GM21723 (cell line): ENCODE results near the gene TTC21B.
"Not testable (repeated sequence)": the region's sequence is repeated elsewhere in the genome, so short reads cannot be mapped to it uniquely, and the experiment has no call there.

Experiments used
- ATAC-seq: cut with Tn5 transposase; IDR thresholded peaks from one replicate; pipeline ENCODE4 v1.9.1; 2021; ENCODE audit warnings: mild to moderate bottlenecking, moderate library complexity; ENCODE audit not compliant: unreplicated experiment

The TTC21B gene

GRCh38 chr2:165953655-165954606 is at the start of gene TTC21B:
TTC21B (minus strand) TSS chr2:165953776; CDS start chr2:165953705, 71 bp downstream.
- peak; percentile 97 for ATAC-seq

GRCh38 chr2:166000401-166000800 is 46.8 kb upstream of the TTC21B start:
- no peak for ATAC-seq

- no peak for ATAC-seq
Measured at GRCh38 chr2:165990846-165991245, 37.3 kb upstream of the TTC21B start.

GRCh38 chr2:165989851-165990250 is 36.3 kb upstream of the TTC21B start:
- ATAC-seq, result no peak

- ATAC-seq, result no peak
Measured at GRCh38 chr2:165985120-165985519, 31.5 kb upstream of the TTC21B start.

- ATAC-seq, result not testable (repeated sequence)
Measured at GRCh38 chr2:165972161-165972560, 18.6 kb upstream of the TTC21B start.

- ATAC-seq, result no peak
Measured at GRCh38 chr2:165970663-165971062, 17.1 kb upstream of the TTC21B start.

- no peak for ATAC-seq
Measured at GRCh38 chr2:165969227-165969626, 15.7 kb upstream of the TTC21B start.

GRCh38 chr2:165967746-165968145 is 14.2 kb upstream of the TTC21B start:
- no peak for ATAC-seq

- ATAC-seq, result no peak
Measured at GRCh38 chr2:165961818-165962217, 8.2 kb upstream of the TTC21B start.

GRCh38 chr2:165959371-165959770 is 5.8 kb upstream of the TTC21B start:
- no peak for ATAC-seq

GRCh38 chr2:165958313-165958960 is 4.9 kb upstream of the TTC21B start:
- no peak for ATAC-seq

- no peak for ATAC-seq
Measured at GRCh38 chr2:165957030-165957675, 3.6 kb upstream of the TTC21B start.

- ATAC-seq, result peak; percentile 50
Measured at GRCh38 chr2:165953306-165953654, 296 bp downstream of the TTC21B start.

- peak; percentile 6 for ATAC-seq
Measured at GRCh38 chr2:165952741-165953211, 800 bp downstream of the TTC21B start.

- ATAC-seq, result no peak
Measured at GRCh38 chr2:165952085-165952484, 1.5 kb downstream of the TTC21B start.

GRCh38 chr2:165950438-165950837 is 3.1 kb downstream of the TTC21B start:
- ATAC-seq, result no peak

- no peak for ATAC-seq
Measured at GRCh38 chr2:165941827-165942226, 11.7 kb downstream of the TTC21B start.

GRCh38 chr2:165938237-165938636 is 15.3 kb downstream of the TTC21B start:
- no peak for ATAC-seq

- ATAC-seq, result no peak
Measured at GRCh38 chr2:165933211-165933910, 20.2 kb downstream of the TTC21B start.

- ATAC-seq, result no peak
Measured at GRCh38 chr2:165927774-165928173, 25.8 kb downstream of the TTC21B start.
